ENCODE data around the gene RABL3.
"Not testable (repeated sequence)": the region's sequence is repeated elsewhere in the genome, so short reads cannot be mapped to it uniquely, and the experiment has no call there.

RABL3 gene

DNA sequence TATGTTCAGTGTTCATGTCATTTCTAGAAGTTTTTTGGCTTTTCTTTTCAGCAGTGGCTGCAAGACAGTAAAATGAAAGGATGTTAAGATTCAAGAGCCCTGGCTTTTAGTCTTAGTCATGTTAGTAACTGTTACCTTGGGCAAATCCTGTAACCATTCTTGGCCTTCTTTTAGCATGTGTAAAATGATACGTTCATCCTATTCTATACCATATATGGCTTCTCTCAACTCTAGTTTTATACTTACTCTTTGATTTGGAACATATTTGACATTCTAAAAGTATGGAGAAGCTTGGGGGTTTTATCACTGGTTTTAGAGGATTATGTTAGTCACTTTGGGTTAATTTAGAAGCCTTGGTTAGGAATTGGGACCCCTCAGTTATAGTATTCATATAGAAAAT is 20.3 kb upstream of the RABL3 start:
- Histone ChIP-seq H3K9me2 (ENCODE audit: low read depth, low read length) (no peaks in the 10 kb centered on the region), H3K9ac (ENCODE audit: low read length) (no peak overlapping the region), H3K4me1 (ENCODE audit: insufficient read depth, low read length, severe bottlenecking) (no peaks in the 10 kb centered on the region), H3K4me2 (ENCODE audit: low read length) (no peak overlapping the region), H3K27ac (ENCODE audit: low read depth, low read length, poor library complexity, severe bottlenecking) (no peak overlapping the region), H3K9me3 (ENCODE audit: low read length) (no peaks in the 10 kb centered on the region), H3K36me3 (ENCODE audit: insufficient read depth, low read length) (no peaks in the 10 kb centered on the region; the same call in 1 of the 2 replicates), H2AFZ (ENCODE audit: low read length) (no peak overlapping the region), H3F3A (ENCODE audit: insufficient read depth, low read length) (no peaks in the 10 kb centered on the region), H4K20me1 (ENCODE audit: insufficient read depth, low read length) (0 out of 2 replicates have a peak, but pooled peaks cover 2% of the 10 kb centered on the region), H3K79me2 (ENCODE audit: insufficient read depth, low read length) (peaks cover 22% of the 10 kb centered on the region), H3K4me3 (ENCODE audit: low read depth, low read length, poor library complexity, severe bottlenecking) (no peak overlapping the region), H3K27me3 (ENCODE audit: insufficient read depth, low read length) (no peaks in the 10 kb centered on the region)
- no peak for TF ChIP-seq EZH2 (IDR thresholded peaks at IDR 0.05; ENCODE audit: borderline replicate concordance, low read length)
- no peak for TF ChIP-seq CTCF (IDR thresholded peaks at IDR 0.05; ENCODE audit: low read length)

- H3K27ac ChIP-seq (ENCODE audit: low read depth, low read length, poor library complexity, severe bottlenecking); H3K4me2 ChIP-seq (ENCODE audit: low read length); H3K27me3 ChIP-seq (ENCODE audit: insufficient read depth, low read length); H4K20me1 ChIP-seq (ENCODE audit: insufficient read depth, low read length); H3K9me2 ChIP-seq (ENCODE audit: low read depth, low read length); H3K4me3 ChIP-seq (ENCODE audit: low read depth, low read length, poor library complexity, severe bottlenecking); H3K9me3 ChIP-seq (ENCODE audit: low read length); H3F3A ChIP-seq (ENCODE audit: insufficient read depth, low read length); H3K9ac ChIP-seq (ENCODE audit: low read length); H2AFZ ChIP-seq (ENCODE audit: low read length); H3K4me1 ChIP-seq (ENCODE audit: insufficient read depth, low read length, severe bottlenecking): not testable (repeated sequence)
- peaks cover 31% of the 10 kb centered on the region for H3K79me2 ChIP-seq (ENCODE audit: insufficient read depth, low read length)
- peaks cover 21% of the 10 kb centered on the region for H3K36me3 ChIP-seq (ENCODE audit: insufficient read depth, low read length)
These were observed 16.2 kb upstream of the RABL3 start for GRCh38 chr3:120758551-120758950.

GRCh38 chr3:120756061-120756460 is 13.7 kb upstream of the RABL3 start:
- H3K27me3 ChIP-seq (ENCODE audit: insufficient read depth, low read length), result no peaks in the 10 kb centered on the region
- H3K79me2 ChIP-seq (ENCODE audit: insufficient read depth, low read length), result peaks cover 26% of the 10 kb centered on the region; the same call in 1 of the 2 replicates
- no peaks in the 10 kb centered on the region for H3K4me1 ChIP-seq (ENCODE audit: insufficient read depth, low read length, severe bottlenecking)
- H3K36me3 ChIP-seq (ENCODE audit: insufficient read depth, low read length), result peaks cover 45% of the 10 kb centered on the region
- TF ChIP-seq CTCF (IDR thresholded peaks at IDR 0.05; ENCODE audit: low read length) (no peak), EZH2 (IDR thresholded peaks at IDR 0.05; ENCODE audit: borderline replicate concordance, low read length) (no peak)
- no peak overlapping the region for H3K27ac ChIP-seq (ENCODE audit: low read depth, low read length, poor library complexity, severe bottlenecking)
- H4K20me1 ChIP-seq (ENCODE audit: insufficient read depth, low read length), result no peaks in the 10 kb centered on the region
- H3K9me3 ChIP-seq (ENCODE audit: low read length), result no peaks in the 10 kb centered on the region
- no peak overlapping the region for H3K4me2 ChIP-seq (ENCODE audit: low read length)
- H3K4me3 ChIP-seq (ENCODE audit: low read depth, low read length, poor library complexity, severe bottlenecking), result no peak overlapping the region
- no peaks in the 10 kb centered on the region for H3K9me2 ChIP-seq (ENCODE audit: low read depth, low read length)
- no peaks in the 10 kb centered on the region for H3F3A ChIP-seq (ENCODE audit: insufficient read depth, low read length)
- no peak overlapping the region for H3K9ac ChIP-seq (ENCODE audit: low read length)
- no peak overlapping the region for H2AFZ ChIP-seq (ENCODE audit: low read length)

- Histone ChIP-seq H3F3A (ENCODE audit: insufficient read depth, low read length) (no peaks in the 10 kb centered on the region), H3K9me3 (ENCODE audit: low read length) (no peaks in the 10 kb centered on the region), H3K9ac (ENCODE audit: low read length) (no peak overlapping the region), H2AFZ (ENCODE audit: low read length) (no peak overlapping the region), H3K36me3 (ENCODE audit: insufficient read depth, low read length) (peaks cover 56% of the 10 kb centered on the region), H3K4me3 (ENCODE audit: low read depth, low read length, poor library complexity, severe bottlenecking) (no peak overlapping the region), H3K79me2 (ENCODE audit: insufficient read depth, low read length) (peaks cover 41% of the 10 kb centered on the region; the same call in 1 of the 2 replicates), H3K4me2 (ENCODE audit: low read length) (no peak overlapping the region), H3K4me1 (ENCODE audit: insufficient read depth, low read length, severe bottlenecking) (no peaks in the 10 kb centered on the region), H3K27ac (ENCODE audit: low read depth, low read length, poor library complexity, severe bottlenecking) (no peak overlapping the region), H4K20me1 (ENCODE audit: insufficient read depth, low read length) (no peaks in the 10 kb centered on the region), H3K27me3 (ENCODE audit: insufficient read depth, low read length) (no peaks in the 10 kb centered on the region), H3K9me2 (ENCODE audit: low read depth, low read length) (no peaks in the 10 kb centered on the region)
- TF ChIP-seq CTCF (IDR thresholded peaks at IDR 0.05; ENCODE audit: low read length) (no peak), EZH2 (IDR thresholded peaks at IDR 0.05; ENCODE audit: borderline replicate concordance, low read length) (no peak)
These were observed 11.5 kb upstream of the RABL3 start for GRCh38 chr3:120753810-120754209.

All from OCI-LY1 (cell line).